ENCODE data around the gene PGM2L1. TPM values are rescaled to one million over a fixed set of nuclear protein-coding genes. Genes with fewer than 3 reads are reported as not detected.

PGM2L1 gene
- total RNA-seq, 2 donors from 2014 or later: 3.6 to 4.3 TPM

DNA sequence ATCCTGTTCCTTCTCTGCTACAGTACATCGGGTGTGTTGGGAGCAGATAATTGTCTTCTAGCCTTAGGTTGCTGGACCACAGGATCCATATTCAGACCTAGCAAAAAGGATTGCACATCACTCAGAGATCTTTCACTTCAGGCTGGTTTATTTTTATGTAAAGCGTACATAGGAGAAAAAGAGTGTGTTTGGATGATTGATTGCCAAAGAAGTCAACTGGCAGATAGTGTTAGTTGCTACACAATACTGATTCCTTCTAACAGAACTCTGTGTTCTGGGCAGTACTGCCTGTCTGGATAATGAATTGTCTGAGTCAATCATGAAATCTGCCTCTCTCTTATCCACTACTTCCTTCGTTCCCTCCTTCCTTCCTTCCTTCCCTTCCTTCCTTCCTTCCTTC is 31.0 kb upstream of the PGM2L1 start:
- Histone ChIP-seq H3K9me3 (no peaks in the 10 kb centered on the region), H3K4me1 (replicated peaks) (no peaks in the 10 kb centered on the region), H3K4me3 (no peak overlapping the region), H3K36me3 (no peaks in the 10 kb centered on the region), H3K27me3 (replicated peaks; ENCODE audit: insufficient read depth) (no peaks in the 10 kb centered on the region), H3K27ac (no peak overlapping the region)
- no peak for DNase-seq (ENCODE audit: low spot score)
- 92% methylated on average over 3 of the region's 3 CpGs for WGBS
- no peak for TF ChIP-seq CTCF (IDR thresholded peaks at IDR 0.05)
- no peak for TF ChIP-seq POLR2AphosphoS5 (IDR thresholded peaks at IDR 0.05)
- TF ChIP-seq POLR2A (IDR thresholded peaks at IDR 0.05): no peak
- intact Hi-C loops (cut with DNase I): no loop called here

DNA sequence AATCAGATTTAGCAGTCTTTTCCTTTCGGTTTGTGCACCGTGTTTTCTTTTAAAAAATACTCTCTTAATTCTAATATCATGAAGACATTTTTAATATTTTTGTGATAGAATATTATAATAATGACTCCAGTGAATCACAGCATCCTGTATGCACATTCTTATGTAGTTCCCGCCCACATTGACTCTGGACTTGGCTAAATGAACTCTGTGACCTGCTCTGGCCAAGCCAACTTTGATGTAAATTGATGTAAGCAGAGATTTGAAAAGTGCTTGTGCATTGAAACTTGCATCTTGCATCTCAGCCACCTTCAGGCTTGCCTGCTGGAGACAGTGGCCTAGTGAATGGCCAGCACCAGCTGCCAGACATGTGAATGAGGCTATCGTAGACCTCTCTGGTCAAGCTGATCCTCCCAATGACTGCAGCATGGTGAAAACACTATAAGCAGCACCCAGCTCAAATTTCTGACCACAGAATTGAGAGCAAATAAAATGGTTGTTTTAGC is 29.2 kb upstream of the PGM2L1 start:
- H3K4me1 ChIP-seq (replicated peaks): no peaks in the 10 kb centered on the region
- H3K4me3 ChIP-seq: no peak overlapping the region
- no peaks in the 10 kb centered on the region for H3K36me3 ChIP-seq
- TF ChIP-seq CTCF (IDR thresholded peaks at IDR 0.05): no peak
- no peak for TF ChIP-seq POLR2AphosphoS5 (IDR thresholded peaks at IDR 0.05)
- TF ChIP-seq POLR2A (IDR thresholded peaks at IDR 0.05): no peak
- H3K9me3 ChIP-seq: no peaks in the 10 kb centered on the region
- no peaks in the 10 kb centered on the region for H3K27me3 ChIP-seq (replicated peaks; ENCODE audit: insufficient read depth)
- H3K27ac ChIP-seq: no peak overlapping the region
- intact Hi-C loops (cut with DNase I): no loop called here
- DNase-seq (ENCODE audit: low spot score): no peak
- WGBS: 96% methylated on average over 4 of the region's 4 CpGs

DNA sequence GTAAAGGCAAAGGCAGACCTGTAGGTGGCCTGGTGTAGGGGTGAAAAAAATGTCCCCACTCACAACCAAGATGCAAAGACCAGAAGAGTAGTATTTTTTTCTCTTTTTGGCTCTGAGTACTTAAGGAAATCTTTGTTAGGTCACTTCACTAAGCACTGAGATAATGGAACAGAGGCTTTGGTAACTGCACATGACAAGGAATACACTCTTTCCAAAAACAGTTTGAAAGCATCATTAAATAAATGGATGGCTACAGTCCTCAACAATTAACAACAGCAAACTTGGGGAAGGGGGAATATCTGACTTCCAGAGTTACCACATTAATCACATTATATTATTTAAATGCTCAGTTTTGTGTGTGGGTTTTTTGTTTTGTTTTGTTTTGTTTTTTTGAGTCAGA is 26.9 kb upstream of the PGM2L1 start:
- no peak overlapping the region for H3K4me3 ChIP-seq
- TF ChIP-seq POLR2A (IDR thresholded peaks at IDR 0.05) (no peak), CTCF (IDR thresholded peaks at IDR 0.05) (no peak), POLR2AphosphoS5 (IDR thresholded peaks at IDR 0.05) (no peak)
- H3K4me1 ChIP-seq (replicated peaks): no peaks in the 10 kb centered on the region
- no peak overlapping the region for H3K27ac ChIP-seq
- DNase-seq (ENCODE audit: low spot score): no peak
- H3K27me3 ChIP-seq (replicated peaks; ENCODE audit: insufficient read depth): no peaks in the 10 kb centered on the region
- intact Hi-C loops (cut with DNase I): no loop called here
- no peaks in the 10 kb centered on the region for H3K36me3 ChIP-seq
- H3K9me3 ChIP-seq: no peaks in the 10 kb centered on the region

- peak overlapping the region; percentile 58 to 73 for H3K27ac ChIP-seq
- no peak for DNase-seq (ENCODE audit: low spot score)
- no peak for TF ChIP-seq POLR2A (IDR thresholded peaks at IDR 0.05)
- TF ChIP-seq POLR2AphosphoS5 (IDR thresholded peaks at IDR 0.05): peak; percentile 33
- no peak overlapping the region for H3K4me3 ChIP-seq
- no peaks in the 10 kb centered on the region for H3K36me3 ChIP-seq
- H3K9me3 ChIP-seq: no peaks in the 10 kb centered on the region
- intact Hi-C loops (cut with DNase I): no loop called here
- no peaks in the 10 kb centered on the region for H3K4me1 ChIP-seq (replicated peaks)
- H3K27me3 ChIP-seq (replicated peaks; ENCODE audit: insufficient read depth): no peaks in the 10 kb centered on the region
- WGBS: 10% methylated on average over 1 of the region's 1 CpG
Measured at GRCh38 chr11:74418509-74418895, 20.3 kb upstream of the PGM2L1 start.

DNA sequence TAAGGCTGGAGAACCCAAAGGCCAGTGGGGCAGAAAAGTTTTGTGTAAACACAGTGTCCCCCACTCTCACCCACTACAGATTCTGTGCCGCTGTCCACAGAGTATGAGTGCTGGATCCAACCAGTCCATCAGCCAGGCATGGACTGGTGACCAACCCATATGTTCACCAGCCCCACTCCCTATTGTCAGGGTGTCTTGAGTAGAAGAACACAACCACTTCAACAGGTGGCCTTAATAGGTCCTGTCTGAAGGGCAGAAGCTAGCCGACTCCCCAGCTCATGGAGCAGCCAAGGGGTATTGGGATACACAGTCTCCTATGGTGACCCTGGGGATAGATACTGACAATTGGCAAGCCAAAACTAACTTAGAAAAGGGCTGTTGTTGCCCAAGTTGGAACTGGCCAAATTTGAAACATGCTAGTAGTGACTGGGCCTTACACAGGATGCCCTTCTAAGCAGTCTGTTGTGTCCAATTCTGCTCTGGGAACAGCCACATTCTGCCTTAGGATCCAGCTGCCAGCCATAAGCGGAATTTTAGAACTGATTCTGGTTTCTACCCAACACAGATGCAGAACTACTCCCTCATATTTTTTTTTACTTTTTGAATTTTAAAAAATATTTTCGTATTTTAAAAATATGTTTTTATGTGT is 19.8 kb upstream of the PGM2L1 start:
- Histone ChIP-seq H3K27me3 (replicated peaks; ENCODE audit: insufficient read depth) (no peaks in the 10 kb centered on the region), H3K4me1 (replicated peaks) (no peaks in the 10 kb centered on the region), H3K4me3 (no peak overlapping the region), H3K36me3 (no peaks in the 10 kb centered on the region), H3K9me3 (no peaks in the 10 kb centered on the region), H3K27ac (peak overlapping the region; percentile 58 to 73)
- 67% methylated on average over 4 of the region's 4 CpGs for WGBS
- intact Hi-C loops (cut with DNase I): no loop called here
- DNase-seq (ENCODE audit: low spot score): no peak
- TF ChIP-seq POLR2AphosphoS5 (IDR thresholded peaks at IDR 0.05): no peak
- no peak for TF ChIP-seq POLR2A (IDR thresholded peaks at IDR 0.05)
- no peak for TF ChIP-seq CTCF (IDR thresholded peaks at IDR 0.05)

All from prostate gland (tissue), 2 donors.